ENCODE results near the gene GLE1.
A peak's percentile ranks its signal among the peaks of the same experiment; 100 is the strongest.

The GLE1 gene

DNA sequence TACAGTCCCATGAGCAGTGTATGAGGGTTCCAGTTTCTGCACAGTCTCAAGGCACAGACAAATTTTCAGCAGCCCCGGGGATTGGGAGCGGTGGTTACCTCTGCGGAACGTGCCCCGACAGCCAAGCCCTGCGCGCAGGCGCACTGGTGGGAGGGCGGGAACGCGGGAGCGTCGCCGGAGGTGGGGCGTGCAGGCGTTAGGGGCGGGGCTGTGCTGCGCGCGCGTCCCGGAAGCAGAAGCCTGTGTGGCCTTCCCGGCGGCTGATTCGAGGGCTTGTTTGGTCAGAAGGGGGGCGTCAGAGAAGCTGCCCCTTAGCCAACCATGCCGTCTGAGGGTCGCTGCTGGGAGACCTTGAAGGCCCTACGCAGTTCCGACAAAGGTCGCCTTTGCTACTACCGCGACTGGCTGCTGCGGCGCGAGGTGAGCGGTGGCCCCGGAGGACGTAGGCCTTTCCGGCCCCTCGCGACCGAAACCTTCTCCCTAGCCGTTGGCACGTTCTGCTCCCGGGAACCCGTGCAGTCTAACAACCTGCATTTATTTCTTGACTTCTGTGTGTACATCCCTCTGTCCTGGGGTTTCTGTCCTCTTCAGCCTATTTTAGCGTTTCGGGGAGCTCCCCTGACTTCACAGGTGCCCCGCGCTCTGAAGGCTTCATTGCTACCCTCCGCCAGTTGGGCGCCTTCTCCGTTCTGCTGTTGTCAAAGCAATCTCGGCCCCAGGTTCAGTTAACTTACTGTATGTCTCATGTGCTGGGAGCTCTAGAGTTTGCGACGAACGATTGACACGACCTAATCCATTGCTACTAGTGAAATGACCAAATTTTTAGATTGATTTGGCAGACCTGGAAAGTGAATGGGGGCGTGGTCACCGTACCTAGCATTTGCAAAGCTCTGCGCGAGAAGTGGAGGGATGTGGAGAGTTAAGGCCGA, at the start of gene GLE1:
GLE1 (plus strand) TSS at position 235 of the 929 bp plus-strand sequence; CDS start at position 322, 87 bp downstream.
- H3K4me3 ChIP-seq (ENCODE audit: low read length, poor library complexity, severe bottlenecking) = peak within 1 kb of the TSS; percentile 80
- H3K36me3 ChIP-seq (ENCODE audit: insufficient read depth, low read length) = peaks cover 19% of the 10 kb centered on the region; the same call in 1 of the 2 replicates
- peaks cover 23% of the 10 kb centered on the region for H3K4me1 ChIP-seq (ENCODE audit: insufficient read depth, low read length, poor library complexity, severe bottlenecking)
- H3K9ac ChIP-seq (ENCODE audit: low read depth, low read length, poor library complexity, severe bottlenecking) = peak within 1 kb of the TSS; percentile 76
- peak within 1 kb of the TSS; percentile 93 for H2AFZ ChIP-seq (ENCODE audit: low read length)
- TF ChIP-seq, protein P1, sequence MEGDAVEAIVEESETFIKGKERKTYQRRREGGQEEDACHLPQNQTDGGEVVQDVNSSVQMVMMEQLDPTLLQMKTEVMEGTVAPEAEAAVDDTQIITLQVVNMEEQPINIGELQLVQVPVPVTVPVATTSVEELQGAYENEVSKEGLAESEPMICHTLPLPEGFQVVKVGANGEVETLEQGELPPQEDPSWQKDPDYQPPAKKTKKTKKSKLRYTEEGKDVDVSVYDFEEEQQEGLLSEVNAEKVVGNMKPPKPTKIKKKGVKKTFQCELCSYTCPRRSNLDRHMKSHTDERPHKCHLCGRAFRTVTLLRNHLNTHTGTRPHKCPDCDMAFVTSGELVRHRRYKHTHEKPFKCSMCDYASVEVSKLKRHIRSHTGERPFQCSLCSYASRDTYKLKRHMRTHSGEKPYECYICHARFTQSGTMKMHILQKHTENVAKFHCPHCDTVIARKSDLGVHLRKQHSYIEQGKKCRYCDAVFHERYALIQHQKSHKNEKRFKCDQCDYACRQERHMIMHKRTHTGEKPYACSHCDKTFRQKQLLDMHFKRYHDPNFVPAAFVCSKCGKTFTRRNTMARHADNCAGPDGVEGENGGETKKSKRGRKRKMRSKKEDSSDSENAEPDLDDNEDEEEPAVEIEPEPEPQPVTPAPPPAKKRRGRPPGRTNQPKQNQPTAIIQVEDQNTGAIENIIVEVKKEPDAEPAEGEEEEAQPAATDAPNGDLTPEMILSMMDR (conservative IDR thresholded peaks at IDR 0.05; ENCODE audit: low read length) = no peak
- TF ChIP-seq EZH2phosphoT487 (IDR thresholded peaks at IDR 0.05; ENCODE audit: borderline replicate concordance) = no peak
- peaks cover 26% of the 10 kb centered on the region for H3K79me2 ChIP-seq (ENCODE audit: insufficient read depth, low read length)
- peak within 1 kb of the TSS; percentile 89 for H3K4me2 ChIP-seq (ENCODE audit: low read depth, low read length, poor library complexity, severe bottlenecking)
- H4K20me1 ChIP-seq (ENCODE audit: insufficient read depth, low read length, poor library complexity, severe bottlenecking) = peaks cover 5% of the 10 kb centered on the region
- no peaks in the 10 kb centered on the region for H3K9me3 ChIP-seq (ENCODE audit: insufficient read depth, low read depth, low read length)
- no peaks in the 10 kb centered on the region for H3K27me3 ChIP-seq (ENCODE audit: insufficient read depth, low read length, poor library complexity, severe bottlenecking)
- no peaks in the 10 kb centered on the region for H3F3A ChIP-seq (ENCODE audit: low read depth)
- no peaks in the 10 kb centered on the region for H3K9me2 ChIP-seq (replicated peaks; ENCODE audit: low read depth, low read length)

- peak overlapping the region; percentile 96 for H3K4me2 ChIP-seq (ENCODE audit: low read depth, low read length, poor library complexity, severe bottlenecking)
These were observed 49.5 kb upstream of the GLE1 start for GRCh38 chr9:128454991-128455390.

DNA sequence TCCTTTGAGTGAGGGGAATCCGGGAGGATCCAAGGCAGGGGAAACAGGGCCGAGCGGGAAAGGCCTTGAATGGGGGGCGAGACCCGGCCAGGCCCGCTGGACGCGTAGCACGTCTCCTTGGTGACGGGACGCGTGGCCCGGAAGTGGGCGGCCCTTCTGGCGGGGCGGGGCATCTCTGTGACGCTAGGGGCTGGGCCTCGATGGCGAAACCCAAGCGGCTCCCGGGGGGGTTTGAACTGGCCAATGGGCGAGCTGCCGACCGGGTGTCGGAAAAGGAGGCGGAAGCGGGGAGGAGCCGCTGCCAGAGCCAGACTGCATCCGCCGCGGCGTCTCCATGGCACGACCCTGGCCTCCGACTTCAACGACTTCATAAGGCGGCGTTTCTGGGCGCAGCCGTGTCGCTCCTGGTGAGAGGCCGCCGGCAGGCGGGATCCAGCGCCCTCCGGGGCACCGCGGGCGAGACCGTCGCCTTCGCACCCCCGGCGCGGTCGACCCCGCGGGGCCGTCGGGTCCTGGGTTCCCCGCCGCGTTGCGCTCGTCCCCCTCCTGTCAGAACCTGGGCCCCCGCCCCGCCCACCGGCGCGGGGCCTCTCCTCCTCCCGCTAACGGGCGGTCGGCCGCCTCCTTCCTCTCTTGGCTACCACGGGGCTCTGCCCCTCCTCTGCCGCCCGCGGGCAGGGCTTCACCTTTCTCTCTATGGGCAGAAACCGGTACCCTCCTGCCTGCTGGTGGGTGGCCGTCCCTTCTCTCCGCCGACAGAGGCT, 48.5 kb upstream of the GLE1 start, which contains the start of gene ODF2:
ODF2 (plus strand) TSS at position 158 of the 764 bp plus-strand sequence; CDS start at position 244, 86 bp downstream.
- peak within 1 kb of the TSS; percentile 96 for H3K9ac ChIP-seq (ENCODE audit: low read depth, low read length, poor library complexity, severe bottlenecking)

More at GRCh38 chr9:128454991-128455390, 49.5 kb upstream of the GLE1 start:
- Histone ChIP-seq H3K79me2 (ENCODE audit: insufficient read depth, low read length) (peaks cover 37% of the 10 kb centered on the region), H4K20me1 (ENCODE audit: insufficient read depth, low read length, poor library complexity, severe bottlenecking) (peaks cover 16% of the 10 kb centered on the region), H3K9ac (ENCODE audit: low read depth, low read length, poor library complexity, severe bottlenecking) (no peak overlapping the region), H3K9me2 (replicated peaks; ENCODE audit: low read depth, low read length) (no peaks in the 10 kb centered on the region), H3K27me3 (ENCODE audit: insufficient read depth, low read length, poor library complexity, severe bottlenecking) (no peaks in the 10 kb centered on the region), H3K4me1 (ENCODE audit: insufficient read depth, low read length, poor library complexity, severe bottlenecking) (peaks cover 15% of the 10 kb centered on the region), H3K9me3 (ENCODE audit: insufficient read depth, low read depth, low read length) (no peaks in the 10 kb centered on the region), H2AFZ (ENCODE audit: low read length) (no peak overlapping the region), H3K36me3 (ENCODE audit: insufficient read depth, low read length) (peaks cover 4% of the 10 kb centered on the region; the same call in 1 of the 2 replicates), H3K4me3 (ENCODE audit: low read length, poor library complexity, severe bottlenecking) (no peak overlapping the region), H3F3A (ENCODE audit: low read depth) (no peaks in the 10 kb centered on the region)
- TF ChIP-seq, protein P1 (conservative IDR thresholded peaks at IDR 0.05; ENCODE audit: low read length) = no peak
- no peak for TF ChIP-seq EZH2phosphoT487 (IDR thresholded peaks at IDR 0.05; ENCODE audit: borderline replicate concordance)

More for the DNA sequence above, 48.5 kb upstream of the GLE1 start, which contains the start of gene ODF2:
- H3K9me3 ChIP-seq (ENCODE audit: insufficient read depth, low read depth, low read length) = no peaks in the 10 kb centered on the region
- no peaks in the 10 kb centered on the region for H3K27me3 ChIP-seq (ENCODE audit: insufficient read depth, low read length, poor library complexity, severe bottlenecking)
- no peaks in the 10 kb centered on the region for H3K9me2 ChIP-seq (replicated peaks; ENCODE audit: low read depth, low read length)
- no peaks in the 10 kb centered on the region for H3F3A ChIP-seq (ENCODE audit: low read depth)
- peak within 1 kb of the TSS; percentile 97 for H2AFZ ChIP-seq (ENCODE audit: low read length)
- H3K79me2 ChIP-seq (ENCODE audit: insufficient read depth, low read length) = peaks cover 38% of the 10 kb centered on the region
- H3K4me3 ChIP-seq (ENCODE audit: low read length, poor library complexity, severe bottlenecking) = peak within 1 kb of the TSS; percentile 100
- peaks cover 15% of the 10 kb centered on the region; the same call in 1 of the 2 replicates for H3K36me3 ChIP-seq (ENCODE audit: insufficient read depth, low read length)
- peaks cover 16% of the 10 kb centered on the region for H4K20me1 ChIP-seq (ENCODE audit: insufficient read depth, low read length, poor library complexity, severe bottlenecking)
- peaks cover 15% of the 10 kb centered on the region for H3K4me1 ChIP-seq (ENCODE audit: insufficient read depth, low read length, poor library complexity, severe bottlenecking)
- H3K4me2 ChIP-seq (ENCODE audit: low read depth, low read length, poor library complexity, severe bottlenecking) = peak within 1 kb of the TSS; percentile 96
- TF ChIP-seq, protein P1 (conservative IDR thresholded peaks at IDR 0.05; ENCODE audit: low read length) = no peak
- no peak for TF ChIP-seq EZH2phosphoT487 (IDR thresholded peaks at IDR 0.05; ENCODE audit: borderline replicate concordance)
